DMS153 treated with DMSO at 0.1 percent for 48 hours (cell line): ENCODE data around the gene MROH8.
"Not testable (repeated sequence)": the region's sequence is repeated elsewhere in the genome, so short reads cannot be mapped to it uniquely, and the experiment has no call there.

ENCODE experiments used
- DNase-seq: peaks from one replicate; lab custom pipeline; 2025; ENCODE audit not compliant: unreplicated experiment; lab: John Stamatoyannopoulos, UW

MROH8 gene

DNA sequence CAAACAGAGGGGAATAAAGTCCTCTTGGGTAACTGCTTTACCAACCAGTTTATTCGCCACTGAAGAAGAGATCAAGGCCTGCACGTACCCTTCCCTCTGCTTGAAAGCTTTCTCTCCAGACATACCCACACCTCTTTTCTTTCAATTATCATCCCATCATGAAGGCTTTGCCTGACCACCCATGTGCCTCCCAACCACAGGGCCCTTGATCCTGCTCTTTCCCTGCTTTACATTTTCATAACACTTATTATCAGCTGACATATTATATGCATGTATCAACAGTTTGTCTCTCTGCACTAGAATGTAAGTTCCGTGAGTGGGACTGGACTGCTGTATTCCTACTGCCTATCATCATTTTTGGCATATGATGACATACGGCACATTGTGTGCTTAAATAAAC lies 21.1 kb downstream of the MROH8 start:
- no peak for DNase-seq

DNA sequence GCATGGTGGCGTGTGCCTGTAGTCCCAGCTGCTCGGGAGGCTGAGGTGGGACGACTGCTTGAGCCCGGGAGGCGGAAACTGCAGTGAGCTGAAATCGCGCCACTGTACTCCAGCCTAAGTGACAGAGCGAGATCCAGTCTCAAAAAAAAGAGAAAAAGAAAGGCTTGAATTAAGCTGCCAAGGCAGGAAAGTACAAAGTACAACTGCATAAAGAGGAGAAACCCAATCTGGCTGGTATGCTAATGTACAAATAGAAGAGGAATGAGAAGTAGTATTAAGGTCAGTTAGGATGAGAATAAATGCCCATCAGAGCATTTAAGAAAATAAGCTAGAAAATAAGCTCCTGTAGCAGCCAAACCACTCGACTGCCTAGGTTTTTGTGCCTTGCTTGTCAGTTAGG lies 23.4 kb downstream of the MROH8 start:
- no peak for DNase-seq

DNA sequence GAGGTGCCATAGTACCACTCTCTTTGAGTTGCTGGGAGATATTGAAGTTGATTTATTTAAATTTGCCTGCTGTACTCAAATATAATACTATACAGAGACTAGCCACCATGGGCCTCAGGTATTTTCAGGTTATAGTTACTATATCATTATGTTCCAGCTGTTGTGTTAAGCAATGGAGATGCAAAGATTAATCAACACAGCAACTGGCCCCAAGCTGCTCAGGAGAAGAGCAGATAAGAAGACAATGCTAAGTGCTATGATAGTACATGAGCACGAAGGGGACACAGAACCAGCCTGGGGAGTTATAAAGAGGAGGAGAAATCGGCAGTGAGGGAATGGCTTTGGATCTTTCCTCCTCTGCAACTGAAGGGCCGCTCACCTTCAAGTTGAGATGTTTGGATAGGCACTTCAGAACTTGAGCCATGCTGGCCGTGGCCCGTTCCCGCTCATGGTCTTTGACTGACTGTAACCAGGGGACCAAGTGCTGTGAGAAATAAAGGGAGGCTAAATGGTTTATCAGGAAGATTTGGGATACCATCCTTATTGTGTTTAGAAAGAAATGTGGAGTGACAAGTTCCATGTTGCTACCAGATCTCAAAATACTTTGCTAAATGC lies 24.6 kb downstream of the MROH8 start:
- DNase-seq, result no peak

DNA sequence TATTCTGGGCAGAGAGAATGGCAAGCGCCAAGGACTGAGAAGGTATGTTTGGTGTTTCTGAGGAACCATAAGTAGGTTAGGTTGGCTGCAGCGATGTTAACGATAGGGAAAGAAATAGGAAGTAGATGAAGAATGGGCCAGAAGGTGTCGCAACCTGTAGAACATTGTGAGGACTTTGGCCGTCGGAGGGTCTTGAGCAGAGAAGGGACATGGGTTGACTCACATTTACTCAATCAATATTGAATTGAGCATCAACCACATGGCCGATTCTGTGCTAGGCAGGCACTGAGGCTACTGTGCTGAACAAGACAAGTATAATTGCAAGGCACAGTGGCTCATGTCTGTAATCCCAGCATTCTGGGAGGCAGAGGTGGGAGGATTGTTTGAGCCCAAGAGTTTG lies 27.1 kb downstream of the MROH8 start:
- DNase-seq, result no peak

DNA sequence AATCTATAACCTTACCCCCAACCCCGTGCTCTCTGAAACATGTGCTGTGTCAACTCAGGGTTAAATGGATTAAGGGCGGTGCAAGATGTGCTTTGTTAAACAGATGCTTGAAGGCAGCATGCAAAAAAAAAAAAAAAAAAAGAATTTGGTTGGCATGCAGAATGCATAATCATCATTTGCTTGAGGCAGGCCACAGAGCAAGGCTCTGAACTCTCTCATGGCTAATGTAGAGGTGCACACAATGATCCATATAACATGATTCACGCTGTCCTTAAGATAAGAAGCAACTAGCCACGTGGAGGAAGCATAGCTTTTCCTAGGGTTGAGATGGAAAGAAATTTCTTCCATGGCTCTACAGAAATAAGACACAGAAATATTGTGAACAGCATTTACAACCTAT lies 27.8 kb downstream of the MROH8 start:
- no peak for DNase-seq

DNA sequence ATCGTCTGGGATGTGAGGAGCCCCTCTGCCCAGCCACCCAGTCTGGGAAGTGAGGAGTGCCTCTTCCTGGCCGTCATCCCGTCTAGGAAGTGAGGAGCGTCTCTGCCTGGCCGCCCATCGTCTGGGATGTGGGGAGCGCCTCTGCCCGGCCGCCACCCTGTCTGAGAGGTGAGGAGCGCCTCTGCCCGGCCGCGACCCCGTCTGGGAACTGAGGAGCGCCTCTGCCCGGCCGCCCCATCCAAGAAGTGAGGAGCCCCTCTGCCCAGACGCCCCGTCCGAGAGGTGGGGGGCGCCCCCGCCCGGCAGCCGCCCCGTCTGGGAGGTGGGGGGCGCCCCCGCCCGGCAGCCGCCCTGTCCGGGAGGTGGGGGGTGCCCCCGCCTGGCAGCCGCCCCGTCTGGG lies 28.5 kb downstream of the MROH8 start:
- not testable (repeated sequence) for DNase-seq

DNA sequence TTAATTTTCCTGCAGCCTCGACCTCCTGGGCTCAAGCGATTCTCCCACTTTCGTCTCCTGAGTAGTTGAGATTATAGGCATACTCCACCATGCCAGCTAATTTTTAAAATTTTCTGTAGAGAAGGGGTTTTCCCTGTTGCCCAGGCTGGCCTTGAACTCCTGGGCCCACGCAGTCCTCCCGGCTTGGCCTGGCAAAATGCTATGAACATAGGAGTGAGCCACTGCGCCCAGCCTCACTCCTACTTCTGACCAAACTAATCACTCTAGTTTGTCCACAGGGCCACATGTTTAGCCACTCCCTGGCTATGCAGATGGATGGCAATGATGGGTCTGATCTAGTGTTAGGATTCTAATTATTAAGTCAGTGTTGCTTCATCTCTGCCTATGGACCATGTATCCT lies 32.1 kb downstream of the MROH8 start:
- DNase-seq, result no peak

DNA sequence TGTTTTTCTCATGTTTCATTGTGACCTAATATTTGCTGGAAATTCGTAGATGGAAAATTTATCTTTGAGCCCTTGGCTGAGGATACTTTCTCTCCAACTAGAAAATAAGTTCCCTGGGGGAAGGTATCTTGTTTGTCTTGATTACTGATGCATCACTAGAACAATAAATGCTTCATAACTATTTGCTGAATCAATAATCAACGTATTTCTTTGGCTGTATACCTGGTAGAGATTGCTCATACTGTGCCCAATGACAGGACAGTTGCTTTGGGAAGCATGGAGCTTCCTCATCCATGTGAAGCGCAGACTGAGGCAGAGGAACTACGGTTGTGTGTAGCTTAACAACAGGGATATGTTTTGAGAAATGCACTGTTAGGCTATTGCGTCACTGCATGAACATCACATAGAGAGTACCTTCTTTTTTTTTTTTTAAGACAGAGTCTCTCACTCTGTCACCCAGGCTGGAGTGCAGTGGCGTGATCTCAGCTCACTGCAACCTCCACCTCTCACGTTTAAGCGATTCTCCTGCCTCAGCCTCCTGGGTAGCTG lies 34.4 kb downstream of the MROH8 start:
- DNase-seq, result no peak

DNA sequence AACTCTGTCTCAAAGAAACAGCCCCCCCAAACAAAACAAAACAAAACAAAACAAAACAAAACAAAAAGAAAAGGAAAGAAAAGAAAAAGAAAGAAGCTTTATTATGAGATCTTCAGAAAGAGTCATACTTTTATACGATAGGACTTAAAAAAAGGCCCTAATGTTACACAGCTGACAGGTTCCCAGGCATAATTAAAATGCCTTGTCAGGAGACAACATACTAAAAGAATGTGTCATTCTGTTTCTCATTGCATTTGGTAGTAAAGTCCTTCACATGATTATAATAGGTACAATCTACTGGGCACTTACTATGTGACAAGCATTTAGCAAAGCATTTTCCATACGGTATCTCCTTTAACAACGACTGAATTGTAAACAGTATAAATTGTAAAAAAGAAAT lies 36.6 kb downstream of the MROH8 start:
- DNase-seq, result no peak

DNA sequence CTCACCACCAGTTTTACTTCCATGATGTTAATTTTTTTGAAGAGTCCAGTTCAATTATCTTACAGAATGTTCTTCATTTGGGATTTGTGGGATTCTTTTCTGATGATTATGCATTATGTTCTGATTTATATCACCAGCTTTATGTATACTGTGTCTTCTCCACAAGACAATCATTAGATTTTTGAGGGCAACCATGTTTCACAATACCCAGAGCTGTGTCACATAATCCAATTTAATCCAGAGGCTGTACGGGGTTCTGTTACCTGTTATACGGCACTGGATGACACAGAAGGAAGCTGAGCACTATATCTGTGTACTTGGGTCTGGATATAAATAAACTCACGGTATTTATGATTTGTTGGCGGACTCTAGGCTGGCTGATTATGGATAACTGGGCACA lies 41.8 kb downstream of the MROH8 start:
- no peak for DNase-seq

DNA sequence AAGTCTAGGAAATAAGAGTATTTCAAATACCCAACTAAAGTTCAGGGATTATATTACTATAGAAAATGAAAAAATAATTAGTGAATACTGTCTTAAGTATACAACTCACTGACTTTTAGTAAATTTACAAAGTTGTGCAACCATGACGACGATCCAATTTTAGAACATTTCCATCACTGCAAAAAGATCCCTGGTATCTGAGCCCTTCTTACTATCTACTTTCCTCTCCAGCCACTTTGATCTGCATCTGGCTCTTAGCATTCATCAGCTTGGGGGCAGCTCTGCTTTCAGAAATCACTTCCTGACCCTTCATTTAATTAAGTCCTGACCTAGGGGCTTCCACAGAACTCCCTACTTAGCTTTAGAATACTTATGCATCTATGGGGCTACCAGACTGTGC lies 45.4 kb downstream of the MROH8 start:
- DNase-seq, result no peak

DNA sequence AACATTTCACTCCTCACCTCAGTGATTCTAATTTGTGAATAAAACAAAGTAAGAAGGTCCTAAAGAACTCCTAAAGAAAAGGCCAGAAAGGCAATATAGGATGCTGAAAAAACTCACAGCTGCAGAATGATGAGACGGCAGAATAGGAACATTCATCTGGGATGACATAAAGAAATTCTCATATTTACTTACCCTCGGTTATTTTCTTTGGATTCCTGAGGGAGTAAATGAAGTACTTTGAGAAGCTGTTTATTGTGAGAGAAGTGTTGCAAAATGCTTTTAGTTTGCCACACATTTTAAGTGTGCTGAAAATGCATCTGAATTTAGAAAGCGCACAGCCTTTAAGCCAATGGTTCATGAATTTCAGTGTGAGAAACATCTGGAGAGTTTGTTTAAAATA lies 47.9 kb downstream of the MROH8 start:
- no peak for DNase-seq

DNA sequence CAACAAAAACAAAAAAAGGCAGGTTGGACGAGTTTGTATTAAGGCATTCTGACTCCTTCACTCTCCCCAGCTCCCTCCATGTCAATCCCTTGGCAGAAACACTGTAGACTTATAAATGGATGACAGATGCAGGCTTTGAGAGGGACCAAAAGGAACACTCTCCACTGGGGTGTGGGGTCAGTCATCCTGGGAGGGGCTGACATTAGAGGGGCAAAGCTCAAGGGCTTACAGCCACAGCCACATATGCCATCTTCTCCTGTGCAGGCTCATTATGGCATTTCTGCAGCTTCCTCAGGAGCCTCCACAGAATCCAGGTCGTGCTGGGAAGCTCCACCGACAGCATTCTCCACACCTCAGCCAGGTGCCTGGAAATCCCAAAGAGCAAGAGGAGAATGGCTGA lies 50.5 kb downstream of the MROH8 start:
- DNase-seq, result no peak

DNA sequence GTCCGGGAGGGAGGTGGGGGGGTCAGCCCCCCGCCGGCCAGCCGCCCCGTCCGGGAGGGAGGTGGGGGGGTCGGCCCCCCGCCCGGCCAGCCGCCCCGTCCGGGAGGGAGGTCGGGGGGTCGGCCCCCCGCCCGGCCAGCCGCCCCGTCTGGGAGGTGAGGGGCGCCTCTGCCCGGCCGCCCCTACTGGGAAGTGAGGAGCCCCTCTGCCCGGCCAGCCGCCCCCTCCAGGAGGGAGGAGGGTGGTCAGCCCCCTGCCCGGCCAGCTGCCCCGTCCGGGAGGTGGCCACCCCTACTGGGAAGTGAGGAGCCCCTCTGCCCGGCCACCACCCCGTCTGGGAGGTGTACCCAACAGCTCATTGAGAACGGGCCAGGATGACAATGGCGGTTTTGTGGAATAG lies 53.1 kb downstream of the MROH8 start:
- not testable (repeated sequence) for DNase-seq

DNA sequence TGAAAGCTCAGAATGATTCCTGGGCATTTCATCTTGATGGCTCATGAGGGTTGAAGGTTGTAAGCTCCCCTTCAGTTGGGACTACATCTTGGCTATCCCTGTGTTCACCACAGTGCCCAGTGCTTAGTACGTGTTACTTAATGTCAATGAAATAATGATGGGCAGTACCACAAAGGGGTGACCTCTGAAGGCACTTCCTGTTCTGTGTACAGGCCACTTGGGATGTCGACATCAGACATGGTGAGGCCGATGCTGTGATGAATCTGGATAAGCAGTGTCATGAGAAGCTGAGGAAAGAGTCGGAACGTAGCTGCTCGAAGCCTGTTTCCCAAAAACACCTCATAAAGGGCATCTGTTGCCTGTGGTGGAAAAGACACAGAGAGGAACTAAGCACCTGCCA lies 55.9 kb downstream of the MROH8 start:
- no peak for DNase-seq

DNA sequence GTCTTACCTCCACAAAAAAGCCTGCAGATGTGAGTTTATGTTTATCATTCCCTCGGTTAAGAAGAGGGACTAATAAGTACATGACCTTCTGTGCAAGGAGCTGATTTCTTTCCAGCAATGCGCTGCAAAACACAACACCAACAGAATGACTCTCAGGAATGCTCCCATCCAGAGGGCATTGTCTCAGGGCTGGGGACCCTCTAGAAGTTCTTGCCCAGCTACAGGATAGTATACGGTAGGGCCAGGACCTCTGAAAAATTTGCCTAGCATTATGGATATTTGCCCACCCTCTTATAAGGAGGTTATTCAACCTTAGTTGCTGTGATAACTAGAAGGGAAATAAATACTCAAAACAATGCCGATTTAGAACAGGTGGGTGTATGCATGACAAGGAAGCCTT lies 58.9 kb downstream of the MROH8 start:
- no peak for DNase-seq

DNA sequence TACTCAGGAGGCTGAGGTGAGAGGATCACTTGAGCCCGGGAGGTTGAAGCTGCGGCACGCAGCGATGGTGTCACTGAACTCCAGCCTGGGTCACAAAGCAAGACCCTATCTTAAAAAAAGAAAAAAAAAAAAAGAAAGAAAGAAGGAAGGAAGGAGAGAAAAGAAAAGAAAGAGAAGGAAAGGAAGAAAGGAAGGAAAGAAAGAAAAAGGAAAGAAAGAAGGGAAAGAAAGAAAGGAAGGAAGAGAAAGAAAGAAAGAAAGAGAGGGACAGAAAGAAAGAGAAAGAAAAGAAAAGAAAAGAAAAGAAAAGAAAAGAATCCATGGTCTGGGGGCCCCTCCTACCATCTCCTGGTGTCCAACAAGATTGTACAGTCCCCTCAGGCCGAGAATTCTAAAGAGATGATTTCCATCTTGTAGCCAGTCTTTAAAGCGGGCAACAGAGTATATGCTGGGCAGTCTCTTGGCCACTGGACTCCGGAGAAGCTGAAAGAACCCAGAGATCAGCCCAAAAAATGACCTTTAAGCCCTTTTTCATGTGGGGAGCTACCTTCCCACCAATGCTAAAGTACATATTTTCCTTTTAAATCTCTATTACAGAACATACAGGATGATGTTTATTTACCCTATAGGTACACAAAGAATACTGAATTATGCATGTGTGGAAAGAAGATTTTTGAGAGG lies 59.9 kb downstream of the MROH8 start:
- no peak for DNase-seq

DNA sequence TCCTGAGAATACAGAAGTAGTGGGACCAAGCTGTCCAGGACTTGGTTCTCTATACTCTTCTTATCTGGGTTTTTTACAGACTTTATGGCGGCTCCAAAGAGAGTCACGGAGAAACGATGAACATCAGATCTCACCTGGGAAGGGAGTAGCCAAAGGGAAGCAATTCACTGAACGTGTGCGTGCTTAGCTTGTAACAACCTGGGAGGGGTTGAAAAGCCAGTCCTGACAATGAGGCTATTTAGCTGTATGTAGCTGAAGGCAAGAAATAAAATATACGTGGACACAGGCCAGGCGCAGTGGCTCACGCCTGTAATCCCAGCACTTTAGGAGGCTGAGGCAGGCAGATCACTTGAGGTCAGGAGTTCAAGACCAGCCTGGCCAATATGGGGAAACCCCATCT lies 65.3 kb downstream of the MROH8 start:
- no peak for DNase-seq

DNA sequence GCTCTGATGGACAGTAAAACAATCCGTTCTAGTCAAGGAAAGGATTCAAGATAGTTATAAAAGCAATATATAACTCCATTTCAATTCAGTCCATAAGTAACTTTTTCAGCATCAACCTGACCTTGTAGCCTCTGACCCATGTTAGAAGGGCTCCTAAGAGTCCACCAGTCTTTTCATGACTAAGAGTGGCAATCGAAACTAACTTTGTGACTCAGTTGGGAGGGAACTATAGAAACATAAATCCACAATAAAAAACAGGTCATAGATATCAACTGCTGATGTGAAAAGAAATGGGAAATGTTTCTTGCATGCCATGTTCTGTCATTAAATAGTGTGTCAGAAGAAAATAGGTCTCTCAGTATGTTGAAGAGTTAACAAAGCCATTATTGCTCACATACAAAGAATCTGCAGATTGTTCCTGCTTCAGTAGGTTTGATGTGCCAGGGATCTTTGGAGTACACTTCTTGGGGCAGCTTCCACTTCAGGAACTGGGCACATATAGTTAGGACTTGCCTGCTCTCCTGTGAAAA lies 67.4 kb downstream of the MROH8 start:
- no peak for DNase-seq

DNA sequence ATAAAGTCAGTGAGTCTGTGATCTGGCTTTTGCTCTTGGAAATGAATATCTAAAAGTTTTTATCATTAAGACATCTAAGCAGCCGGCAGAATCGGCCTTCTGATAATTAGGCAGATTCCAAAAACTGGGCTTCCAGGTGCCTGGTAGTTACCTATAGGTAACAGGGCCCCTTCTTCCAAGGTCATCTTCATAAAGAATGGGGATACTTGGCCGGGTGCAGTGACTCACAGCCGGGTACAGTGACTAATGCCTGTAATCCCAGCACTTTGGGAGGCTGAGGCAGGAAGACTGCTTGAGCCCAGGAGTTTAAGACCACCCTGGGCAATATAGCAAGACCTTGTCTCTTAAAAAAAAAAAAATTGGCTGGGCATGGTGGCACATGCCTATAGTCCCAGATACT lies 70.7 kb downstream of the MROH8 start:
- no peak for DNase-seq

DNA sequence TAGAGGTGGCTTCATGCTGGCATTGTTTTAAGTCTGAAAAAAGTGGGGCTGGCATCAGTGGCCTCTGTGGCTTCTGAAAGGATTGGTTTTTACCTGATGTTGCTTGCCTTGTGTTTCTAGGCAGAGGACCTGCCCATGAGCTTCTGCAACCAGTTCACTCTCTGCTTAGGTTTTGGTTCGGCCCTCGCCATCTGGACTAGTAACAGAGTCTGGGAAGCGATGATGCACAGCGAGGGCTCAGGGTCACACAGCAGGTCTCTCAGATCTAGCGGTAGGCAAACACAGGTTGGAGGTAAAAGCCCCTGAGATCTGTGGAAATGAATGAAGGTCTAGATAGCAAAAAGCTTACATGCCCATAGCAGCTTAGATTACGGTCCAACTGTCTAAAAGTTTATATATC lies 76.8 kb downstream of the MROH8 start:
- DNase-seq, result no peak

DNA sequence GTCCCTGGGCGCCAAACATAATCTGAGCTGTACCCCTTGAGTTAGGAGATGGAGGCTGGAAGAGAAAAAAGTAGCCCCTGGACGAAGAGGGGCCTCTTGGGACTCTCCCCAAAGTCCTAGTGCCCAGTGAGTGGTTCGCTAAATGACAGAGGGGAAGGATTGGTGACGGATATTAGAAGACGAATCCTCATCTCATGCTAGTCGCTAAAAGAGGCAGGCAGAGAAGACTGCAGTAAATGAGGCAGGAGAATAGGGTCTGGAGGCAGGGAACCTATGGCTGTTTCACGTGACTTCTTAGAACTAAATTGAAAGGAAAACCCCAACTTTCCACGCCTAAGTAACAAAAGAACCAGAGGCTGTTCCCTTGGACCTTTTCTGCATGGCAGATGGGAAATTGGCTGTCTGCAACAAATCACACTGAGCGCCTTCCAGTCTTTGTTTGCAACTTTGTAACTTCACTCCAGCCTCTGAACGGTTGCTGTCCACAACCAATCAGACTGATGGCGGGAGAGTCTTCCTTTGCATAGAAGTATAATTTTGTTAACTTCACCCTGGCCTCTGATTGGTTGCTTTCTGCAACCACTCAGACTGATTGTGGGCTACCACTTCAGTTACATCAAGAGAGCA lies 82.8 kb downstream of the MROH8 start:
- DNase-seq, result no peak
